Left renal pelvis (tissue), 4 donors: ENCODE measurements around the gene MYLIP. TPM values are rescaled to one million over a fixed set of nuclear protein-coding genes. Genes with fewer than 3 reads are reported as not detected.

Experiments used
- DNase-seq, 4 donors: peaks; one replicate each; pipeline ENCODE4 v3.0.0-alpha.2; 2013; ENCODE audit warnings: low read depth in 4 of 4, low spot score in 3 of 4
- polyA plus RNA-seq, 4 donors: library from polyadenylated mRNA; unstranded; fragments of 120-200 nt; gene quantifications; one replicate each; pipeline ENCODE4 v1.2.1, GENCODE V29; 2013; ENCODE audit not compliant: insufficient read length in 4 of 4

MYLIP gene
- polyA plus RNA-seq, 4 donors = 32.4 to 50.2 (median 49.0) TPM

DNA sequence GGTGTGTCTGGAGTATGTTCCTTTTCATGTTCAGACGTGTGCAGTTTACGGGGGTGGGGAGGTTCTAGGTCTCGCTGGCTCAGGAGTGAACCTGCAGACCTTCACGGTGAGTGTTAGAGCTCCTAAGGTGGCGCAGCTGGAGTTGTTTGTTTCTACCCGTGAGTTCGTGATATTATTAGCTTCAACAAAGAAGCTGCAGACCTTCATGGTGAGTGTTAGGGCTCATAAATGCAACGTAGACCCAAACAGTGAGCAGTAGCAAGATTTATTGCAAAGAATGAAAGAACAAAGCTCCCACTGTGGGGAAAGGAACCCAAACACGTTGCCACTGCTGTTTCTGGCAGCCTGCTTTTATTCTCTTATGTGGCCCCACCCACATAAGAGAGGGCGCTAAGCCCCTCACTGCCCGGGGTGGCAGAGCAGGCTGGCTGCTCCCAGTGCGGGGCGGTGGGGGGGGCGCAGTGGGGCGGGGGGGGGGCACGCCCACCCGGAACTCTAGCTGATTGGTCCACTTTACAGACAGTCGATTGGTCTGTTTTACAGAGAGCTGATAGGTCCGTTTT, 68.2 kb downstream of the MYLIP start:
- DNase-seq = no peak

Other genes with a start within 250 kb of the MYLIP start
- gene GMPR, start 109.5 kb downstream of the MYLIP start, polyA plus RNA-seq = 10 to 100 TPM in 3 of 4 donors, 1 to 10 TPM in 1; 9.7 to 18.9 (median 13.4) TPM